H9 (cell line): ENCODE data around the gene SDK1. TPM values are rescaled to one million over a fixed set of nuclear protein-coding genes. Genes with fewer than 3 reads are reported as not detected.

ENCODE experiments used
- DNase-seq: peaks from one replicate; pipeline ENCODE4 v3.0.0-alpha.2; 2017
- H2AFZ ChIP-seq: one replicate; pipeline ENCODE4 v1.6.1; 2013; ENCODE audit warnings: mild to moderate bottlenecking, low read length, control low read depth, moderate library complexity
- H2AK5ac ChIP-seq: 2 replicates; pipeline ENCODE4 v1.6.1; 2013; ENCODE audit warnings: low read length, control low read depth, mixed read lengths; ENCODE audit not compliant: insufficient read length
- H2BK120ac ChIP-seq: one replicate; pipeline ENCODE4 v1.6.1; 2013; ENCODE audit warnings: low read depth, mild to moderate bottlenecking, low read length, control low read depth, inconsistent platforms; ENCODE audit not compliant: poor library complexity, severe bottlenecking
- H2BK12ac ChIP-seq: 2 replicates; pipeline ENCODE4 v1.6.1; 2013; ENCODE audit warnings: low read length, control low read depth, mixed read lengths, low read depth; ENCODE audit not compliant: insufficient read length
- H2BK15ac ChIP-seq: 2 replicates; pipeline ENCODE4 v1.6.1; 2013; ENCODE audit warnings: low read depth, low read length, control low read depth
- H2BK20ac ChIP-seq: one replicate; pipeline ENCODE4 v1.6.1; 2013; ENCODE audit warnings: low read depth, mild to moderate bottlenecking, low read length, control low read depth, inconsistent platforms; ENCODE audit not compliant: poor library complexity, severe bottlenecking
- H2BK5ac ChIP-seq: 2 replicates; pipeline ENCODE4 v1.6.1; 2013; ENCODE audit warnings: low read length, control low read depth, mixed read lengths; ENCODE audit not compliant: insufficient read length
- H3K14ac ChIP-seq: 2 replicates; pipeline ENCODE4 v1.6.1; 2013; ENCODE audit warnings: low read length, control low read depth; ENCODE audit not compliant: insufficient read depth
- H3K18ac ChIP-seq: 2 replicates; pipeline ENCODE4 v1.6.1; 2013; ENCODE audit warnings: low read depth, mild to moderate bottlenecking, mixed read lengths, low read length, control low read depth; ENCODE audit not compliant: insufficient read length
- H3K23ac ChIP-seq: 2 replicates; pipeline ENCODE4 v1.6.1; 2013; ENCODE audit warnings: low read length, control low read depth, mixed read lengths, low read depth; ENCODE audit not compliant: insufficient read length
- H3K23me2 ChIP-seq: 2 replicates; pipeline ENCODE4 v1.6.1; 2013; ENCODE audit warnings: low read depth, mild to moderate bottlenecking, mixed read lengths, low read length, control low read depth; ENCODE audit not compliant: insufficient read length, poor library complexity, severe bottlenecking
- H3K27ac ChIP-seq: 2 replicates; pipeline ENCODE4 v1.5.1; 2013; ENCODE audit warnings: low read length, control low read depth, mixed read lengths, low read depth; ENCODE audit not compliant: insufficient read length
- H3K27me3 ChIP-seq: 2 replicates; pipeline ENCODE4 v1.6.1; 2013; ENCODE audit warnings: low read length, control low read depth, inconsistent platforms; ENCODE audit not compliant: insufficient read depth
- H3K4ac ChIP-seq: 2 replicates; pipeline ENCODE4 v1.6.1; 2013; ENCODE audit warnings: low read depth, mild to moderate bottlenecking, control low read depth, inconsistent platforms, low read length, moderate library complexity
- H3K4me1 ChIP-seq: 2 replicates; pipeline ENCODE4 v1.6.1; 2013; ENCODE audit warnings: low read length, control low read depth, inconsistent platforms; ENCODE audit not compliant: insufficient read depth
- H3K4me2 ChIP-seq: 2 replicates; pipeline ENCODE4 v1.6.1; 2013; ENCODE audit warnings: low read length, control low read depth, mixed read lengths; ENCODE audit not compliant: insufficient read length, insufficient read depth
- H3K56ac ChIP-seq: 2 replicates; pipeline ENCODE4 v1.6.1; 2013; ENCODE audit warnings: low read depth, mild to moderate bottlenecking, mixed read lengths, low read length, control low read depth; ENCODE audit not compliant: insufficient read length
- H3K79me1 ChIP-seq: 2 replicates; pipeline ENCODE4 v1.6.1; 2013; ENCODE audit warnings: low read depth, mild to moderate bottlenecking, moderate library complexity, low read length, control low read depth, inconsistent platforms; ENCODE audit not compliant: insufficient read depth, poor library complexity, severe bottlenecking
- H3K79me2 ChIP-seq: 2 replicates; pipeline ENCODE4 v1.6.1; 2013; ENCODE audit warnings: low read length, control low read depth, inconsistent platforms; ENCODE audit not compliant: insufficient read depth
- H3K9ac ChIP-seq: 2 replicates; pipeline ENCODE4 v1.6.1; 2013; ENCODE audit warnings: low read length, control low read depth, mixed read lengths; ENCODE audit not compliant: insufficient read length; ENCODE audit errors: extremely low read depth
- H3K9me3 ChIP-seq: one replicate; pipeline ENCODE4 v1.6.1; 2013; ENCODE audit warnings: low read depth, low read length, inconsistent platforms; ENCODE audit not compliant: control insufficient read depth
- H3T11ph ChIP-seq: one replicate; pipeline ENCODE4 v1.6.1; 2013; ENCODE audit warnings: mild to moderate bottlenecking, low read length, control low read depth, inconsistent platforms
- H4K20me1 ChIP-seq: one replicate; pipeline ENCODE4 v1.6.1; 2013; ENCODE audit not compliant: control insufficient read depth, insufficient read length, insufficient read depth
- H4K5ac ChIP-seq: 2 replicates; pipeline ENCODE4 v1.6.1; 2013; ENCODE audit warnings: low read depth, mild to moderate bottlenecking, mixed read lengths, low read length, control low read depth; ENCODE audit not compliant: insufficient read length
- H4K8ac ChIP-seq: replicated peaks from 2 replicates; pipeline ENCODE4 v1.6.1; 2013; ENCODE audit warnings: low read length, control low read depth, mixed read lengths, low read depth; ENCODE audit not compliant: insufficient read length
- H4K91ac ChIP-seq: 2 replicates; pipeline ENCODE4 v1.6.1; 2013; ENCODE audit warnings: low read depth, mild to moderate bottlenecking, moderate library complexity, mixed read lengths, low read length, control low read depth; ENCODE audit not compliant: insufficient read length
- H3K27ac Mint-ChIP-seq, 3 experiments: 2 replicates in 2 of 3; 3 replicates in 1 of 3; pipeline ENCODE4 v1.8.0; 2020 to 2021; ENCODE audit warnings: mixed read lengths in 3 of 3, mild to moderate bottlenecking in 1 of 3, moderate library complexity in 1 of 3
- H3K27me3 Mint-ChIP-seq: 2 replicates; pipeline ENCODE4 v1.8.0; 2021; ENCODE audit warnings: low read depth, mild to moderate bottlenecking, moderate library complexity, mixed read lengths
- H3K36me3 Mint-ChIP-seq, 3 experiments: 2 replicates in 2 of 3; 3 replicates in 1 of 3; pipeline ENCODE4 v1.8.0; 2020 to 2021; ENCODE audit warnings: low read depth in 3 of 3, mixed read lengths in 3 of 3; ENCODE audit not compliant: insufficient read depth in 1 of 3
- H3K4me1 Mint-ChIP-seq, 2 experiments: 2 replicates each; pipeline ENCODE4 v1.8.0; 2020; ENCODE audit warnings: mixed read lengths in 2 of 2
- H3K4me3 Mint-ChIP-seq, 2 experiments: 2 replicates in 1 of 2; 3 replicates in 1 of 2; pipeline ENCODE4 v1.8.0; 2020 to 2021; ENCODE audit warnings: mild to moderate bottlenecking in 2 of 2, mixed read lengths in 2 of 2, moderate library complexity in 1 of 2
- H3K9me3 Mint-ChIP-seq, 2 experiments: 2 replicates in 1 of 2; 3 replicates in 1 of 2; pipeline ENCODE4 v1.8.0; 2020; ENCODE audit warnings: mild to moderate bottlenecking in 2 of 2, mixed read lengths in 2 of 2, moderate library complexity in 1 of 2
- CTCF ChIP-seq: fragments of 200-600 bp; sonication (generic); conservative IDR thresholded peaks from 3 replicates; pipeline ENCODE4 v1.8.0; 2021; ENCODE audit warnings: antibody characterized with exemption, mild to moderate bottlenecking
- WGBS: extraction: QIAGEN DNeasy Blood & Tissue Kit; methylation state at CpG from one replicate; pipeline ENCODE4 v1.1.7; 2013; ENCODE audit warnings: missing lambda C conversion rate, low lambda C conversion rate, mixed read lengths; ENCODE audit not compliant: insufficient read length; ENCODE audit errors: extremely low coverage; 5-methylcytosine and 5-hydroxymethylcytosine counted together
- total RNA-seq: library from RNA; stranded (reverse); gene quantifications from 2 replicates; pipeline ENCODE4 v1.2.1, GENCODE V29; 2021

SDK1 gene
- total RNA-seq, 1 experiment from 2014 or later: 8.7 TPM

GRCh38 chr7:4227105-4228010 is 926.3 kb downstream of the SDK1 start:
- Histone ChIP-seq H2BK120ac (no peak overlapping the region), H3K27me3 (no peaks in the 10 kb centered on the region), H2AFZ (no peak overlapping the region), H3K9ac (no peak overlapping the region), H3K14ac (no peak overlapping the region), H4K5ac (no peak overlapping the region), H3K23ac (no peak overlapping the region), H2BK12ac (no peak overlapping the region), H3K56ac (no peak overlapping the region), H3K79me1 (no peaks in the 10 kb centered on the region), H3K4ac (no peak overlapping the region), H2BK20ac (no peak overlapping the region), H3K4me2 (no peak overlapping the region), H4K8ac (no peak overlapping the region), H2BK5ac (no peak overlapping the region), H3K18ac (no peak overlapping the region), H2AK5ac (no peak overlapping the region), H2BK15ac (no peak overlapping the region), H4K20me1 (no peaks in the 10 kb centered on the region), H3T11ph (no peak overlapping the region), H3K79me2 (no peaks in the 10 kb centered on the region), H4K91ac (no peak overlapping the region), H3K23me2 (no peaks in the 10 kb centered on the region), H3K9me3 (no peaks in the 10 kb centered on the region), H3K4me1 (no peaks in the 10 kb centered on the region), H3K27ac (no peak overlapping the region)
- Mint-ChIP-seq H3K36me3 (peaks cover 0 to 5% (median 0%) of the 10 kb centered on the region in 3 experiments; a peak in 2 of 7 replicates), H3K4me3 (no peak overlapping the region), H3K27me3 (peaks cover 2% of the 10 kb centered on the region), H3K4me1 (no peaks in the 10 kb centered on the region), H3K27ac (peak overlapping the region in 1 of 3 experiments; percentile 55; a peak in 1 of 7 replicates), H3K9me3 (no peaks in the 10 kb centered on the region)
- WGBS: no CpG with 5 or more reads among the region's 22 CpGs
- TF ChIP-seq CTCF: no peak
- no peak for DNase-seq
